ENCODE measurements around the gene BTD.

DNA sequence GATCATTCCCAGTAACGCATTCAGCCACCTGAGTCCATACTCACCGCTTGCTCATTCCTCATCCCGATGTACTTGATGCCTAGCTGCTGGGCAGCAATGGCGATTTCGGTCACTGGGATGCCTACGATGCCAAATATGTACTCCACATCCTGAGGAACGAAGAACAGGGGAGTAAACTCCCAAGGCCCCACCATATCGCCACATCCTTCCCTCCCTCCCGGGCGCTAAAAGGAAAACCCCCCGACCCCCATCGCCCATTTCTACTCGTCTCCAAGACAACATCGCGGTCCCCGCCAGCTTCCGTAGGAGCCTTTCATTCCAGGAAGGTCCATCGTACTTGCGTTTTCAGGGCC, 523 bp upstream of the BTD start:
- TF ChIP-seq, protein P1, sequence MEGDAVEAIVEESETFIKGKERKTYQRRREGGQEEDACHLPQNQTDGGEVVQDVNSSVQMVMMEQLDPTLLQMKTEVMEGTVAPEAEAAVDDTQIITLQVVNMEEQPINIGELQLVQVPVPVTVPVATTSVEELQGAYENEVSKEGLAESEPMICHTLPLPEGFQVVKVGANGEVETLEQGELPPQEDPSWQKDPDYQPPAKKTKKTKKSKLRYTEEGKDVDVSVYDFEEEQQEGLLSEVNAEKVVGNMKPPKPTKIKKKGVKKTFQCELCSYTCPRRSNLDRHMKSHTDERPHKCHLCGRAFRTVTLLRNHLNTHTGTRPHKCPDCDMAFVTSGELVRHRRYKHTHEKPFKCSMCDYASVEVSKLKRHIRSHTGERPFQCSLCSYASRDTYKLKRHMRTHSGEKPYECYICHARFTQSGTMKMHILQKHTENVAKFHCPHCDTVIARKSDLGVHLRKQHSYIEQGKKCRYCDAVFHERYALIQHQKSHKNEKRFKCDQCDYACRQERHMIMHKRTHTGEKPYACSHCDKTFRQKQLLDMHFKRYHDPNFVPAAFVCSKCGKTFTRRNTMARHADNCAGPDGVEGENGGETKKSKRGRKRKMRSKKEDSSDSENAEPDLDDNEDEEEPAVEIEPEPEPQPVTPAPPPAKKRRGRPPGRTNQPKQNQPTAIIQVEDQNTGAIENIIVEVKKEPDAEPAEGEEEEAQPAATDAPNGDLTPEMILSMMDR (IDR thresholded peaks at IDR 0.05): no peak
- TF ChIP-seq POLR2A (IDR thresholded peaks at IDR 0.05): no peak

Data from thyroid gland (tissue), 4 donors.